ENCODE data around the gene TRAF1. TPM values are rescaled to one million over a fixed set of nuclear protein-coding genes. Genes with fewer than 3 reads are reported as not detected.

The TRAF1 gene
- total and polyA plus RNA-seq, 4 donors, result 0.38 to 2.6 (median 0.71) TPM

DNA sequence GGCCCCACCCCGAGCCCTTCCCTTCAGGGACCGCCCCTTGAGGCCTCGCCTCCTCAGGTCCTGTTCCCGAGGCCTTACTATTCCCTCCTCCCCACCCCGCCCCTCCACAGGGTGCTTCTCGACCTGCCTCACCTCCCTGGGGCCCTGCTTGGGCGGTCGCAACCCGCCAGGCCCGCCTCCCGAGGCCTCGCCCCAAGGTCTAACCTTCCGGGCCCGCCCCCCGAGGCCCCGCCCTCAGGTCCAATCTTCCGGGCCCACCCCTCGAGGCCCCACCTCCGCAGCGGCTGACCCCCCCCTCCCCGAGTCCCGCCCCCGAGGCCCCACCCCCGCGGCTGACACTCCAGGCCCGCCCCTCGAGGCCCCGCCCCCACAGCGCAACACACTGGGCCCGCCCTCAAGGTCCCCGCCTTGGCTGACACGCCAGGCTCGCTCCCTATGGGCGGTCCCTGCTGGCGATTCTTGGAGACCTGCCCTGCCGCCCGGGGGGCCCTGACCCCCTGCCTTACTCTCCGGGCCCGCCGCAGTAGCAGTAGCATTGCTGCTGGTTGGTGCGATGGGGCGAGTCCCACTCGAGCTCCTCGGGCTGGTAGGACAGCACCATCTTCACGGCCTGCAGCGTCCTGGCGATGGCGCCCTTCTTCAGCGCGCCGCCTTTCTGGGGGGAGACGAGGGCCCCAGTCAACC, 57.8 kb downstream of the TRAF1 start:
- peak; percentile 100 for DNase-seq (ENCODE audit: low spot score)
- peaks cover 0 to under 1% (median 0%) of the 10 kb centered on the region in 4 donors for H3K36me3 ChIP-seq (ENCODE audit: control insufficient read depth in 4 of 4, insufficient read depth in 3 of 4, low read depth in 1 of 4, low read length in 3 of 4)
- peaks cover 0 to 16% (median 7%) of the 10 kb centered on the region in 4 donors for H3K4me1 ChIP-seq (ENCODE audit: control insufficient read depth in 4 of 4, insufficient read depth in 4 of 4, low read length in 3 of 4)
- H3K9ac ChIP-seq (ENCODE audit: low read depth in 1 of 2, low read length in 2 of 2), result peak overlapping the region in 1 of 2 donors; percentile 50
- no peaks in the 10 kb centered on the region for H3K27me3 ChIP-seq (ENCODE audit: control insufficient read depth in 4 of 4, insufficient read depth in 4 of 4, low read length in 3 of 4)
- 3% methylated on average over 52 of the region's 52 CpGs for WGBS
- H3K27ac ChIP-seq (ENCODE audit: low read depth in 1 of 2, low read length in 2 of 2), result peak overlapping the region; percentile 60 to 71
- TF ChIP-seq ZBTB33 (IDR thresholded peaks at IDR 0.05) (no peak), NR2F2 (IDR thresholded peaks at IDR 0.05) (no peak), JUND (IDR thresholded peaks at IDR 0.05) (no peak), YY1 (IDR thresholded peaks at IDR 0.05) (peak; percentile 49), SP1 (IDR thresholded peaks at IDR 0.05) (peak; percentile 81), RXRA (IDR thresholded peaks at IDR 0.05) (peak in 1 of 2 donors; percentile 37), HNF4A (conservative IDR thresholded peaks at IDR 0.05) (peak; percentile 32 to 39), RAD21 (IDR thresholded peaks at IDR 0.05) (peak; percentile 48 to 57), GABPA (IDR thresholded peaks at IDR 0.05 in 1 of 2, conservative IDR thresholded peaks at IDR 0.05 in 1 of 2) (peak in 1 of 2 donors; percentile 65)
- TF ChIP-seq, protein P1, sequence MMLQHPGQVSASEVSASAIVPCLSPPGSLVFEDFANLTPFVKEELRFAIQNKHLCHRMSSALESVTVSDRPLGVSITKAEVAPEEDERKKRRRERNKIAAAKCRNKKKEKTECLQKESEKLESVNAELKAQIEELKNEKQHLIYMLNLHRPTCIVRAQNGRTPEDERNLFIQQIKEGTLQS (IDR thresholded peaks at IDR 0.05), result no peak
- TF ChIP-seq, protein P2, sequence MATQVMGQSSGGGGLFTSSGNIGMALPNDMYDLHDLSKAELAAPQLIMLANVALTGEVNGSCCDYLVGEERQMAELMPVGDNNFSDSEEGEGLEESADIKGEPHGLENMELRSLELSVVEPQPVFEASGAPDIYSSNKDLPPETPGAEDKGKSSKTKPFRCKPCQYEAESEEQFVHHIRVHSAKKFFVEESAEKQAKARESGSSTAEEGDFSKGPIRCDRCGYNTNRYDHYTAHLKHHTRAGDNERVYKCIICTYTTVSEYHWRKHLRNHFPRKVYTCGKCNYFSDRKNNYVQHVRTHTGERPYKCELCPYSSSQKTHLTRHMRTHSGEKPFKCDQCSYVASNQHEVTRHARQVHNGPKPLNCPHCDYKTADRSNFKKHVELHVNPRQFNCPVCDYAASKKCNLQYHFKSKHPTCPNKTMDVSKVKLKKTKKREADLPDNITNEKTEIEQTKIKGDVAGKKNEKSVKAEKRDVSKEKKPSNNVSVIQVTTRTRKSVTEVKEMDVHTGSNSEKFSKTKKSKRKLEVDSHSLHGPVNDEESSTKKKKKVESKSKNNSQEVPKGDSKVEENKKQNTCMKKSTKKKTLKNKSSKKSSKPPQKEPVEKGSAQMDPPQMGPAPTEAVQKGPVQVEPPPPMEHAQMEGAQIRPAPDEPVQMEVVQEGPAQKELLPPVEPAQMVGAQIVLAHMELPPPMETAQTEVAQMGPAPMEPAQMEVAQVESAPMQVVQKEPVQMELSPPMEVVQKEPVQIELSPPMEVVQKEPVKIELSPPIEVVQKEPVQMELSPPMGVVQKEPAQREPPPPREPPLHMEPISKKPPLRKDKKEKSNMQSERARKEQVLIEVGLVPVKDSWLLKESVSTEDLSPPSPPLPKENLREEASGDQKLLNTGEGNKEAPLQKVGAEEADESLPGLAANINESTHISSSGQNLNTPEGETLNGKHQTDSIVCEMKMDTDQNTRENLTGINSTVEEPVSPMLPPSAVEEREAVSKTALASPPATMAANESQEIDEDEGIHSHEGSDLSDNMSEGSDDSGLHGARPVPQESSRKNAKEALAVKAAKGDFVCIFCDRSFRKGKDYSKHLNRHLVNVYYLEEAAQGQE (IDR thresholded peaks at IDR 0.05), result no peak
- H3K9me3 ChIP-seq (ENCODE audit: control insufficient read depth in 4 of 4, low read length in 3 of 4), result no peaks in the 10 kb centered on the region
- H3K4me3 ChIP-seq (ENCODE audit: low read depth in 1 of 3, low read length in 3 of 3), result peak overlapping the region; percentile 73 to 82 (median 80)

DNA sequence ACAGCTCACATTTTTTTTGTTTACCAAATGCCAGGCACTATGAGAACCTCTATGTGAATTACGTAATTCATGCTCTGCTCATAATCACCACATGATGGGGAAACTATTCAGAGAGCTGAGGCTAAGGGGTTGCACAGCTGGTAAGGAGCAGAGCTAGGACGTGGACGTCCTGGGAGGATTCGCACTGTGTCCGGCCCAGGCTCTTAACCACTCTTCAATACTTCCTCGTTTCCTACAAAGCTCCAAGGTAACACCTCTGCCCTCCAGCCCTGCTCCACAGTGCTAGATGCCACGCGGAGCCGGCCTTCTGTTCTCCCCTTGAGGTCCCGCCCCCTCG, 58.3 kb downstream of the TRAF1 start:
- no peak for DNase-seq (ENCODE audit: low spot score)
- Histone ChIP-seq H3K9ac (ENCODE audit: low read depth in 1 of 2, low read length in 2 of 2) (no peak overlapping the region), H3K27me3 (ENCODE audit: control insufficient read depth in 4 of 4, insufficient read depth in 4 of 4, low read length in 3 of 4) (no peaks in the 10 kb centered on the region), H3K36me3 (ENCODE audit: control insufficient read depth in 4 of 4, insufficient read depth in 3 of 4, low read depth in 1 of 4, low read length in 3 of 4) (peaks cover 0 to 2% (median 0%) of the 10 kb centered on the region in 4 donors), H3K4me3 (ENCODE audit: low read depth in 1 of 3, low read length in 3 of 3) (peak overlapping the region; percentile 33 to 42 (median 41)), H3K9me3 (ENCODE audit: control insufficient read depth in 4 of 4, low read length in 3 of 4) (no peaks in the 10 kb centered on the region), H3K4me1 (ENCODE audit: control insufficient read depth in 4 of 4, insufficient read depth in 4 of 4, low read length in 3 of 4) (peaks cover 0 to 16% (median 7%) of the 10 kb centered on the region in 4 donors), H3K27ac (ENCODE audit: low read depth in 1 of 2, low read length in 2 of 2) (peak overlapping the region; percentile 58 to 69)
- no peak for TF ChIP-seq FOXA2 (IDR thresholded peaks at IDR 0.05)
- TF ChIP-seq RAD21 (IDR thresholded peaks at IDR 0.05), result peak in 1 of 2 donors; percentile 37
- TF ChIP-seq FOXA1 (IDR thresholded peaks at IDR 0.05), result no peak
- no peak for TF ChIP-seq MAX (IDR thresholded peaks at IDR 0.05)
- WGBS, result 21% methylated on average over 11 of the region's 11 CpGs

All from liver (tissue), 9 donors.